ENCODE measurements around the gene DIPK1C.

DNA sequence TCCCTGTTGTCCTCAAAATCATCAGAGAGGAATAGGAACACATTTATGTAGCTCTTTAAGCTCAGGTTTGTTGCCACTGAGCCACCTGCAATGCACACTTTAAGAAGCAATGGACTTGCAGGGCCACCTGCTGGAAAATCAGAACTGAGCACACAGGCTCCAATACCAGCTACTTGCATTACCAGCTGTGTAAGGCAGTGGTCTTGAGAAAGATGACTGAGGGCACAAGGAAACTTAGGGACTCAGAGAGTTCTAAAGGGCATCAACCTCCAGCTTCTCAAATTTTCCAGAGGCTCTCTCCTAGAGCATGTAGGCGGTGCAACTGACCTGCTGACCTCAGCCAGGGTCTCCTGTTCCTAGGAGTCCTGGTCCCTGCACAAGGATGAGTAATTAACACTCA is 36.6 kb upstream of the DIPK1C start:
- TF ChIP-seq, protein P1, sequence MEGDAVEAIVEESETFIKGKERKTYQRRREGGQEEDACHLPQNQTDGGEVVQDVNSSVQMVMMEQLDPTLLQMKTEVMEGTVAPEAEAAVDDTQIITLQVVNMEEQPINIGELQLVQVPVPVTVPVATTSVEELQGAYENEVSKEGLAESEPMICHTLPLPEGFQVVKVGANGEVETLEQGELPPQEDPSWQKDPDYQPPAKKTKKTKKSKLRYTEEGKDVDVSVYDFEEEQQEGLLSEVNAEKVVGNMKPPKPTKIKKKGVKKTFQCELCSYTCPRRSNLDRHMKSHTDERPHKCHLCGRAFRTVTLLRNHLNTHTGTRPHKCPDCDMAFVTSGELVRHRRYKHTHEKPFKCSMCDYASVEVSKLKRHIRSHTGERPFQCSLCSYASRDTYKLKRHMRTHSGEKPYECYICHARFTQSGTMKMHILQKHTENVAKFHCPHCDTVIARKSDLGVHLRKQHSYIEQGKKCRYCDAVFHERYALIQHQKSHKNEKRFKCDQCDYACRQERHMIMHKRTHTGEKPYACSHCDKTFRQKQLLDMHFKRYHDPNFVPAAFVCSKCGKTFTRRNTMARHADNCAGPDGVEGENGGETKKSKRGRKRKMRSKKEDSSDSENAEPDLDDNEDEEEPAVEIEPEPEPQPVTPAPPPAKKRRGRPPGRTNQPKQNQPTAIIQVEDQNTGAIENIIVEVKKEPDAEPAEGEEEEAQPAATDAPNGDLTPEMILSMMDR (conservative IDR thresholded peaks at IDR 0.05), result peak; percentile 74
- TF ChIP-seq EZH2 (IDR thresholded peaks at IDR 0.05; ENCODE audit: low read depth), result no peak
